ENCODE measurements around the gene HSPA8. TPM values are rescaled to one million over a fixed set of nuclear protein-coding genes. Genes with fewer than 3 reads are reported as not detected.

Gene HSPA8
- total and polyA plus RNA-seq, 2 of the 4 experiments (the other 2 are of a cell fraction) = 2,309 to 4,346 TPM

GRCh38 chr11:123076484-123076883 lies 14.5 kb upstream of the HSPA8 start:
- Histone ChIP-seq H3K4ac (ENCODE audit: low read depth, low read length) (no peak overlapping the region), H4K20me1 (ENCODE audit: insufficient read depth, low read length) (no peaks in the 10 kb centered on the region), H3K4me3 (ENCODE audit: insufficient read depth, low read depth, low read length) (no peak overlapping the region), H3K36me3 (ENCODE audit: control insufficient read depth, insufficient read depth, low read length) (peaks cover 64% of the 10 kb centered on the region), H3K4me1 (ENCODE audit: control insufficient read depth, insufficient read depth, low read length) (no peaks in the 10 kb centered on the region), H3K9me1 (ENCODE audit: insufficient read depth, low read length) (0 out of 2 replicates have a peak, but pooled peaks cover 3% of the 10 kb centered on the region), H3K79me1 (ENCODE audit: low read depth in 1 of 2, low read length in 2 of 2) (peaks cover 9 to 20% of the 10 kb centered on the region in 2 experiments; a peak in 3 of 4 replicates), H3K9me3 (ENCODE audit: control insufficient read depth, insufficient read depth, low read length) (no peaks in the 10 kb centered on the region), H3K56ac (ENCODE audit: extremely low read depth, insufficient read depth, low read length) (no peak overlapping the region), H3K14ac (replicated peaks; ENCODE audit: low read depth, low read length) (no peak overlapping the region), H2BK15ac (ENCODE audit: low read depth, low read length) (no peak overlapping the region), H2AFZ (replicated peaks; ENCODE audit: low read length, poor library complexity) (no peak overlapping the region), H3K27ac (ENCODE audit: insufficient read depth, low read length) (no peak overlapping the region), H2AK9ac (replicated peaks; ENCODE audit: low read depth, low read length, poor library complexity) (no peak overlapping the region), H3K4me2 (ENCODE audit: low read depth, low read length) (no peak overlapping the region), H2BK5ac (ENCODE audit: low read depth, low read length, poor library complexity, severe bottlenecking) (no peak overlapping the region), H4K8ac (ENCODE audit: low read depth in 2 of 2, low read length in 2 of 2) (no peak overlapping the region), H3K9ac (ENCODE audit: low read depth, low read length) (no peak overlapping the region), H4K91ac (ENCODE audit: insufficient read depth, low read depth, low read length) (no peak overlapping the region), H2AK5ac (ENCODE audit: low read depth, low read length) (no peak overlapping the region), H3K23ac (ENCODE audit: low read depth, low read length) (no peak overlapping the region), H2BK120ac (ENCODE audit: low read depth, low read length) (no peak overlapping the region), H4K5ac (ENCODE audit: low read depth, low read length) (no peak overlapping the region), H2BK20ac (ENCODE audit: low read depth, low read length) (no peak overlapping the region), H3K27me3 (ENCODE audit: control insufficient read depth, insufficient read depth, low read length) (no peaks in the 10 kb centered on the region), H3K18ac (ENCODE audit: low read depth, low read length) (no peak overlapping the region)
- ChIA-PET CTCF (no interaction called here), POLR2A (ENCODE audit: unreplicated experiment) (no interaction called here)
- TF ChIP-seq CEBPB (IDR thresholded peaks at IDR 0.05; ENCODE audit: low read depth, low read length) (no peak), MXI1 (IDR thresholded peaks at IDR 0.05; ENCODE audit: borderline replicate concordance, low read depth, low read length) (no peak), CHD1 (IDR thresholded peaks at IDR 0.05; ENCODE audit: low read depth, low read length) (no peak), POLR2A (IDR thresholded peaks at IDR 0.05; ENCODE audit: low read depth, low read length) (no peak), CTCF (conservative IDR thresholded peaks at IDR 0.05; ENCODE audit: low read depth, low read length) (no peak), MAZ (IDR thresholded peaks at IDR 0.05; ENCODE audit: borderline replicate concordance, low read depth, low read length) (no peak), FOS (IDR thresholded peaks at IDR 0.05; ENCODE audit: low read depth, low read length) (no peak), MAFK (IDR thresholded peaks at IDR 0.05; ENCODE audit: low read depth, low read length) (no peak)
- DNase-seq (no peak), ATAC-seq (ENCODE audit: low read depth) (no peak)
- dilution Hi-C loops (cut with HindIII; ENCODE audit: low sequenced_read_pairs, unreplicated experiment) (no loop called here), in situ Hi-C loops (cut with MboI; ENCODE audit: low sequenced_read_pairs) (no loop called here), intact Hi-C loops (cut with micrococcal nuclease) (no loop called here)
- BruUV-seq (replicated peaks) = no TSS peak
- 67% methylated on average over 1 of the region's 2 CpGs; no CpG with 5 or more reads in 1 of the 2 experiments for WGBS, 2 experiments (ENCODE audit: extremely low coverage in 2 of 2, insufficient read length in 1 of 2)
